Embryonic facial prominence (tissue), 1 donor: ENCODE results near the gene KCTD15.

Experiments
- DNase-seq: peaks from one replicate; pipeline ENCODE4 v3.0.0-alpha.2; 2016; ENCODE audit errors: extremely low spot score

KCTD15 gene

DNA sequence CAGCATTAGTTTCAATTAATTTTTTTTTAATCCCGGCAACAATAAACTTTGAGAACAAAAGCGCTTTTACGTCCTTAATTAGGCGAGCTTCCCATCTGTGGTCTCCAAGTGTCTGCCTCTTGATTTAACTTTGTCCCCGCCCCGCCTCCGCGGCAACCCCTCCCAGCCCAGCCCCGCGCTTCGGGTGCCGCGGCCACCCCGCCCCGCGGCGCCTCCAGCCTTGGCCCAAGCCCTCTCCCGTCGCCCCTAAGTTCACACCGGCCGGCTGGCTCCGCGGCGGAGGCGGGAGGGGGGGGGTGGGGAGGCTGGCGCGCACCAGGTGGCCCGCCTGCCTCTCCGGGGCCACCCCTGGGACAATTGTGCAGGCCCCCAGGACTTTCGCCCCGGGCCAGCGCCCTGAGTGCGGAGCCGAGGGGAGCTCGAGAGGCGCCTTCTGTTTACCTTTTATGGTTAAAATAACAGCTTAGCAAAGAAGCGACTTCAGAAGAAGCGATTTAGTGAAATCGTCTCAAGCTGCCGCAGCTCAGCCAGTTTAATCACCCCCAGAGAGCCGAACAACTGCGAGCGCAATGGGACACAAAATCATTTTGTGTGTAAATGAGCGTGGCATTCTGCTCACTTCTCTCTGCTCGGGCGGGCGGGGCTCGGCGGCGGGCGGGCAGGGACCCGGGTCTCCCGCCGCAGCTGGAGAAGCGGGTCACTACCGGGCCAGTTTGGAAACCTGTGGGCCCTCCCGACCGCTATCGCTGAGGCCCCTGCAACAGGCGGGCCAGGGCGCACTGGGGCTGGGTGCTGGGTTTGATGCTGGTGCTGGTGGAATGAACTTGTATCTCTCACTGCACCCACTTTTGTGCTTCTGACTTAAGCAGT lies 1.4 kb downstream of the KCTD15 start:
- no peak for DNase-seq

GRCh38 chr19:33798681-33799111 lies 2.0 kb downstream of the KCTD15 start:
- DNase-seq = no peak

- no peak for DNase-seq
Measured at GRCh38 chr19:33799476-33799875, 2.8 kb downstream of the KCTD15 start.

DNA sequence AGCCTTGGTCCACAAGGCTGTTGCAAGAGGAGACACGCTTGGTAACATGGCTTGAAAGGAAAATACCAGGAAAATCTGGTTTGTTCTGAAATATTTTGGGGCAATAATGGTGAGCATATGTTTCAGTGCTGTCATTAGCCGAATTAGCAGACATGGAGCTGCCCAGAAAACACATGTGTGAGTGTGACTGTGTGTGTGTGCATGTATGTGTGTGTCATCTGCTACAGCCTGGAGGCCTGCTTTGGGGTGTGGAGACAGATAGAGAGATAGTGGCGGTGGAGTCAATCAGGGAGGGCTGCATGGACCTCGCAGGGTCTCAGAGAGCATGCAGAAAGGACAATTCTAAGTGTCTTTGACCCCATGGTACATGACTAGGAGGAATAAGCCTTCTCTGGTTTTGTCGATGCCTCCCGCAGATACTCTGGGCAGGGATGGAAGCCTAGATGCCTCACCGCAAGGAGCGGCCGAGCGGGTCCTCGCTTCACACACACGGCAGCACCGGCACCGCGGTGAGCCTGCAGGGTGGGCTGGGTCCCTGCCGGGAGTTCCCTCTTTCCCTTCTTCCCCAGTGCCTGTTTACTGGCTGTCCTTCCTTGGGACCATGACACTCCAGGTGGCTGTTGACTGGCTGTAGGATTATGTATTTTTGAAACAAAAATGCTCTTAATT lies 3.5 kb downstream of the KCTD15 start:
- DNase-seq = no peak

GRCh38 chr19:33801411-33801810 lies 4.7 kb downstream of the KCTD15 start:
- DNase-seq = no peak

- no peak for DNase-seq
Measured at GRCh38 chr19:33802001-33802400, 5.3 kb downstream of the KCTD15 start.

- DNase-seq = no peak
Measured at GRCh38 chr19:33802801-33803200, 6.1 kb downstream of the KCTD15 start.

DNA sequence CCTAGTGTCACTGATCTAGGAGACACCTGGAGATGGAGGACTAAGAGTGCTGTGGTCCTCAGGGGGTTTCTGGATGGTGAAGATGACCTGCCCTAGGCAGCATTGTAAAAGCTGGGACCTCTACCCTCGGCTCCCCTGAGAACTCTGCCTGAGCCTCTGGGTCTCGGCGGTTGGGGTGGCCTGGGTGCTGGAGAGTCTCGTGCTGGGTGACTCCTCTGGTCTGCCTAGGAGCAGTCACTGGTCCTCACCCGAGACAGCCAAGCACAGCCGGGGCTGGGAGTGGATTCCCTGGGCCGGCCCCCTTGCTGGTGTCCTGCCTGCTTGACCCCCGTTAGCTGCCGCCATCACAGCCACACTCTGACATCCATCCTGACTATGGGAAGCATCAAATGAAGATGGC lies 6.7 kb downstream of the KCTD15 start:
- DNase-seq = no peak

DNA sequence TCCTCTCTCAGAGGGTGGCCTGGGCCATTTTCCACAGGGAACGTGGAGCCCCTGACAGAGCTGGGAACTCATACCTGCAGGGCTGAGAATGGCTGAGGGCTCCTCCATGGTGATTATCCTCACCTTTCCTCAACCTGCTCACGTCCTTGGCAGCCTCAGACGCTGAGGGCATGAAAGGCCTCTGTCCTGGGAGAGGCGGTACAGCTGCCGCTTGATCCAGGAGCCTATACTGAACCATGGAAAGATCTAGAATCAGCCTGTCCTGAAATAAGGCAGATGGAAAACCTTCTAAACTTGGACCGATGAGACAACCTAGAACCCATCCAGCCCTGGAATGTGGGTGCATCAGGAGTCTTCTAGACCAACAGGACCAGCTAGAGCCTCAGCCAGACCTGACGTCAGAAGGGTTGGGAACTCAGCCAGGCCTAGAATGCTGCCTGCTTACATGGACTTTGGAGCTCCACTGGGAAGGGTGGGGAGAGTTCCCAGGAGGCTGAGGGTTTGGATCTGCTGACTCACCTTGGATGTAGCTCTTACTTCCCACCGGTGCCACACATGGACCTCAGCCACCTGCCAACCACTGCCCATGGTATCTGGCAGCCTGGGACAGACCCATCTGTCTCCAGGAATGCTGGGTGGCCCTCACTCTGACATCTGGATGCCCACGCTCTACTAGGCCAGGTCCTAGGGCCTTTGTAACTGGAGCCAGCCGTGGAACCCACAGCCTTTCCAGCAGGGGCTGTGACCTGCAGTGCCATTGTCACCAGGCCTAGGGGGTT lies 7.5 kb downstream of the KCTD15 start:
- no peak for DNase-seq

GRCh38 chr19:33805313-33805712 lies 8.6 kb downstream of the KCTD15 start:
- DNase-seq = no peak

- no peak for DNase-seq
Measured at GRCh38 chr19:33805840-33806433, 9.3 kb downstream of the KCTD15 start.

GRCh38 chr19:33806434-33806881 lies 9.8 kb downstream of the KCTD15 start:
- no peak for DNase-seq

GRCh38 chr19:33808399-33808798 lies 11.7 kb downstream of the KCTD15 start:
- DNase-seq = no peak

DNA sequence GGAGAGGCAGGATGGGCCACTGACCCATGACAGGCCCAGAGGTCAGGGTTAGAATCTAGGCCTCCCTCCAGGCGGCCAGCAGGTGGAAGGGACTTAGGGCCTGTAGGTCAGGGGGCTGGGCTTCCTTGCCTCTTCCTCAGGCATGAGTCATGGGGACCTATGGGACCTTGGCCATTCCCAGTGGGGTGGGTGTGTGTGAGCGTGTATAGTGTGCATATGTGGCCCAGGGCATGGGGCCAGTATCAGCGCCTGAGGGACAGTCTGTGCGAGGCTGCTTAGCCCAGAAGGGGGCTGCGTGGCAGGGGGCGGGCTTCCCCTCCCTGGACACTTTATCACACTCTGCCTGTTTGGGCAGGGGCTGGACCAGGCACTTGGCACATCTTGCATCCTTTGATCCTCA lies 13.3 kb downstream of the KCTD15 start:
- DNase-seq = no peak

DNA sequence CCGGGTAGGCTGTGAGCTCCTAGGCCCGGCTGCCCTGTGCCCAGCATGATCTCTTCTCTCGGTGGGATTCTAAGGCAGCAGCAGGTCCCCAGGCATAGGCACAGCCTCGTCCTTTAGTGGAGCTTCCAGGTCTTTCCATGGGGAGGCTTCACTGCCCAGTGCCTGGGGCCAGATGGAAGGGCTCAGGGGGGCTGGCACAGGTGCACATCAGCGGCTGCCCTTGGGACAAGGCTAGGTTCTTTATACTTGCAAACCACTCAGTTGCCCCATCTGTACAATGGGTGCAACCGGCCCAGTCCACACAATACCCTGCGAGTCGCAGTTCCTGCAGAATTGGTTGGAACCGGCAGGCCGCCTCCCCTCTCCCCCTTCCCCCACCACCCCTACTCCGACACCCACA lies 14.2 kb downstream of the KCTD15 start:
- DNase-seq = no peak

DNA sequence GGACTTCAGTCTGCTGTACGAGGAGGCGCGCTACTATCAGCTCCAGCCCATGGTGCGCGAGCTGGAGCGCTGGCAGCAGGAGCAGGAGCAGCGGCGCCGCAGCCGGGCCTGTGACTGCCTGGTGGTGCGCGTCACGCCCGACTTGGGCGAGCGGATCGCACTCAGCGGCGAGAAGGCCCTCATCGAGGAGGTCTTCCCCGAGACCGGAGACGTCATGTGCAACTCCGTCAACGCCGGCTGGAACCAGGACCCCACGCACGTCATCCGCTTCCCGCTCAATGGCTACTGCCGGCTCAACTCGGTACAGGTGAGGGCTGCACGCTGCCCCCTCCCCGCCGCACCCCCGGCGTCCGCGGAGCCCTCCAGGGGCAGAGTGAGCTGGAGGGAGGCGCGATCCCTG lies 14.6 kb downstream of the KCTD15 start:
- no peak for DNase-seq

DNA sequence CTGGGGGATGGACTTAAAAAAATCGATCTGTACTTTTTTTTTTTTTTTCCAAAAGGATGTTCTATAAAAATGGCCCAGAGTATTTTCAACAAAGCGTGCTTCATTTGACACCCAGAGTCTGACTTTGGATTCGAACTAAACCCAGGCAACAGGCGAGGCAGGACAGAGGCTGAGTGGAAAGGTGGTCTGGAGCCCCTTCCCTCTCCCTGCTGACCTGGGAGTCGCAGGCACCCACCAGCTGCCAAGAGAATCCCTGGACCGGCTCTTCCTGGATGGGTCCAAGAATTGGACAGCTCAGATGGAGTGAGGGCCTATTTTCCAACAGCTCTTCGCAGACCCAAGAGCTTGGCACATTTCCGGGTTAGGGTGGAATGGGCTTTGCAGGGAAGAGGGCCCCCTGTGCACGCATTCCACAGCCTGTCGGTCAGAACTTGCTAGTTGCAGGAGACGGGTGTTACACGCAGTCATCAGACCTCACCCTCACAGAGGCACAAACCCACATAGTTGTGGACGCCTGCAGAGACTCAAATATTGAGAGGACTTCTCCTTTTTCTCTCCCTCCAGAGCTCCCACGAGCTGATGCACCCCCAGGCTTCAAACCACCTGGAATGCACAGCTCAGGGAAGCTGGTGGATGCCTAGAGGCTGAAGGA lies 15.2 kb downstream of the KCTD15 start:
- DNase-seq = no peak

- DNase-seq = no peak
Measured at GRCh38 chr19:33812388-33813330, 16.0 kb downstream of the KCTD15 start.

DNA sequence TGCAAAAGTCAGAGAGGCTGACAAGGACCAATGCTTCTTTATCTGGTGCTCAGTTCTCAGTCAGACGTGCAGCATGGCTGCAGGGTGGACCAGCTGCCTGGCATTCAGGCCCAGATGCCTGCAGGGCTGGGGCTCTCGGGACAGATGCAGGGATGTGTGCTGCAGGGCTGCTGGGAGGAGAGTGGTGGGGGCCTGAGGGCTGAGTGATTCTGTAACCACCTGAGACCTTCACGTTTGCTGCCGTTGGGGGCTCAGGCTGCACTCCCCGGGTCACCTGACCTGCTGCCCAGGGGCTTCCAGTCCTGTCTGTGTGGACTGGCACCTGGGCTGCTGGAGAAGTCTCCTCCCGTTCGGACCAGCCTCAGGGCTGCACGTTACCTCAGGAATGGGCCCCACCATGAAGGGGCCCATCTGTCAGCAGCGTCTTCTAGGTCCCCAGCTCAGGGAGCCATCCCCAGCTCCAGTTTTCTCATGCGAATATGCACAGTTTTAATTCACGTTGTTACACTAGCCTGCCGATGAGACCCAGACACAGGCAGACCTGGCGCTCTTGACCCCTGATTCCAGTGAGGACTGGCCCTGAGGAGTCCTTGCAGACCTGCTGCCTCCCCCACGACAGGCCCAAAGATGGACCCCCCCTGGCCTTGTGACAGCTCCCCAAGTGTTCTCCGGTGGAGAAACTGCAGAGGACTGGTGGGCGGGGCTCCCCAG lies 16.9 kb downstream of the KCTD15 start:
- DNase-seq = no peak
